AG09319 (cell line): ENCODE data around the gene ZC3H12D.

Source experiments
- DNase-seq: peaks from one replicate; pipeline ENCODE4 v3.0.0-alpha.2; 2010; ENCODE audit warnings: low read depth; ENCODE audit errors: extremely low read depth
- TF ChIP-seq, protein P1 (sequence below): IDR thresholded peaks from 2 replicates; pipeline ENCODE4 v1.5.1; 2011; ENCODE audit warnings: low read depth, mild to moderate bottlenecking, inconsistent platforms, low read length, moderate library complexity

Gene ZC3H12D

DNA sequence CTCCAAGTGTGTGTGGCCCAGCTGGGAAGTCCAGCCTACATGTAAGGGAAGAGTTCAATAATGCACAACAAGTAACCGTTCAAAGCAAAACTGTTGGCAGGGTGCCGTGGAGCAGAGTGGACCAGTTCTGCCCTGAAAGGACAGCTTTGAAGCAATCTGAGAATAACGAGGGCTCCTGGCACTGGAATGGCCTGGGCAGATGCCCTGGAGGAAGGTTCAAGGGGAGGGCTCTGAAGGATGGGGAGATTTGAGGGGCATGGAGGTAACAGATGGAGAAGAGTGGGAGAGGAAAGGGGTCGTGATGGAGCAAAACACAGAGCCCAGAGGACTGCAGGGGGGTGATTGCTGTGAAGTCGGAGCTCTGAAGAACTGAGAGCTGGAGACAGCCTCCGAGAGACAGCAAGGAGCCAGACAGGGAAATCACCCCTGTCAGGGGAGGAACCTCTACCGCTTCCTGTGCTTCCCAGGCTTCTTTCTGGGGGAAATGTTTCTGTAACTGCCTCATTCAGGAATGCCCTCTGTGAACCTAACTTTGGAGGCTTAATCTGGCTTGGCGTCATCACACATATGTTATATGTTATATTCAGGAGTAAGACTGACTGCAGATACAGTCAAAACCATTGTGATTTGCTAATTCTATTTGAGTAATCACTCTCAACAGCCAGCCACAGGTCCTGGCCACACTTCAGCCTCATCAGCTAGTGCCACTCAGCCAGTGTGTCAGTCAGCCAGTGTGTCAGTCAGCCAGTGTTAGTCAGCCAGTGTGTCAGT, 41.2 kb downstream of the ZC3H12D start:
- TF ChIP-seq, protein P1, sequence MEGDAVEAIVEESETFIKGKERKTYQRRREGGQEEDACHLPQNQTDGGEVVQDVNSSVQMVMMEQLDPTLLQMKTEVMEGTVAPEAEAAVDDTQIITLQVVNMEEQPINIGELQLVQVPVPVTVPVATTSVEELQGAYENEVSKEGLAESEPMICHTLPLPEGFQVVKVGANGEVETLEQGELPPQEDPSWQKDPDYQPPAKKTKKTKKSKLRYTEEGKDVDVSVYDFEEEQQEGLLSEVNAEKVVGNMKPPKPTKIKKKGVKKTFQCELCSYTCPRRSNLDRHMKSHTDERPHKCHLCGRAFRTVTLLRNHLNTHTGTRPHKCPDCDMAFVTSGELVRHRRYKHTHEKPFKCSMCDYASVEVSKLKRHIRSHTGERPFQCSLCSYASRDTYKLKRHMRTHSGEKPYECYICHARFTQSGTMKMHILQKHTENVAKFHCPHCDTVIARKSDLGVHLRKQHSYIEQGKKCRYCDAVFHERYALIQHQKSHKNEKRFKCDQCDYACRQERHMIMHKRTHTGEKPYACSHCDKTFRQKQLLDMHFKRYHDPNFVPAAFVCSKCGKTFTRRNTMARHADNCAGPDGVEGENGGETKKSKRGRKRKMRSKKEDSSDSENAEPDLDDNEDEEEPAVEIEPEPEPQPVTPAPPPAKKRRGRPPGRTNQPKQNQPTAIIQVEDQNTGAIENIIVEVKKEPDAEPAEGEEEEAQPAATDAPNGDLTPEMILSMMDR: no peak
- no peak for DNase-seq

DNA sequence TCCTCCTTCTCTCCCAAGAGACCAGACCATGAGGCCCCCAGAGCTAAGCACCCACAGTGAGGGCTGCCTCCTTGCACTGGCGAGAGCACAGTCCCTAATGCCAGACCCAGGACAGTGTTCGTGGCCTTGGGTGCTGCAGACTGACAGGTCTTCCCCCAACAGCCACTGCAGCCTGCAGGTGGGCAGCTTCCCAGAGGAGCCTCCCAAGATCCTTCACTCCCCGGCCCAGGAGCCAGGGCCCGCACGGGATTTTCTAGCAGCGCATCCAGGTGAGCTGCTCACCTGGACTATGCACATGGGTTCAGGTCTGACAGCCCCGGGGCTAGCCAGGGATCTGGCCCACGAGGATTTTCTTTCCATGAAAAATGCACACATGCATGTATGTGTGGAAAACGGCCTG, 43.1 kb downstream of the ZC3H12D start:
- TF ChIP-seq, protein P1: no peak
- no peak for DNase-seq

DNA sequence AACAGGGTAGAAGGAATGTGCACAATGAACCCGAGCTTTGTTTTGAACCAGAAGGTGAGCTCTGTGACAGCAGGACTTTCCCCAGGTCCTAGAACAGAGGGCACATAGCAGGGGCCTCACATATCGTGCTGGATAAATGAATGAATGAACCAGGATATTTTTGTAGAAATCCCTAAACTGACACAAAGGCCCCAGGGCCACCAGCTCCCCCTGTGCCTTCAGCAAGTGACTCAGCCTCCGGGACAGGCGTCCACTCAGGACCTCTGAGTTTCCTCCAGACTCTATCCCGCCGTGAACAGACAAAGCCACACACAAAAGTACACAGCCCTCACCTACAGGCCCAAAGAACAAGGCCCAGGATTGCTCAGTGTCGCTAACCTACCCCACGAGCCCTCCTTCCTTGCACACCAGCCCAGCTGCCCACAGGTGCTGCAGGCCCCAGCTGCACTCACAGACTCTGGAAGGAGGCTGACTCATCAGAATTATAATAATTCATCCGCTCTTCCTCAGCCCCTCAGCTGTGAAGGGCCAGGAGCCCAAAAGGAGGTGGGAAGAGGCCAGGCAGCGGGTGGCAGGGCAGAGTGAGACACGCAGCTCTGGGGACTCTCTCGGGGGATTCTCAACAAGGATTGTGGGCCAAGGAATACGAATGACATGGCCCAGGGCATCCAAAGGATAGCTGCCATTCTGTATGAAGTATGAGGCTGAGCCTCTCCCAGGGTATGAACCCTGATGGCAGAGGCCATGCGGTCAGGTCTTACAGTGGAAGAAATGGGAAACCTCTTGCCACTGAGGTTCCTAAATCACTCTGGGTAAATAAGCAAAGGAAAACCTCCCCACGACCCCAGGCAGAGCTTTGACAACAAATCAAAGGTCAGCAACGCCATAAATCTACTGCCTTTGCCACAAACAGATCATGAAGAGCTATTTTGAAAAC, 43.8 kb downstream of the ZC3H12D start:
- TF ChIP-seq, protein P1: no peak
- no peak for DNase-seq

DNA sequence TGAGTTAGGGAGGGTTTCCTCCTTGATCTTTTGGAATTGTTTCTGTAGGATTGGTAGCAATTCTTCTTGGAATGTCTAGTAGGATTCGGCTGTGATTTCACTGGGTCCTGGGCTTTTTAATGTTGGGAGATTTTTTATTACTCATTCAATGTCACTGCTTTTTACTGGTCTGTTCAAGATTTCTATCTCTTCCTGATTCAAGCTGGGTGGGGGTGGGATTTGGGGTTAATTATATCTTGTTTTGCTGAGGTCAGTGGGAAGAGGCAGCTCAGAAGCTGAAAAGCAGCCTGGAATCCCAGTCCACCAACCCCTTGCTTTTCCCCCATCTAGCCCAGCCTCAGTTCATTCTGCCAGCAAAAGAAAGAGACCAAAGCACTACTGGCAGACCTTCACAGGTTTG, 45.2 kb downstream of the ZC3H12D start:
- TF ChIP-seq, protein P1: no peak
- no peak for DNase-seq

DNA sequence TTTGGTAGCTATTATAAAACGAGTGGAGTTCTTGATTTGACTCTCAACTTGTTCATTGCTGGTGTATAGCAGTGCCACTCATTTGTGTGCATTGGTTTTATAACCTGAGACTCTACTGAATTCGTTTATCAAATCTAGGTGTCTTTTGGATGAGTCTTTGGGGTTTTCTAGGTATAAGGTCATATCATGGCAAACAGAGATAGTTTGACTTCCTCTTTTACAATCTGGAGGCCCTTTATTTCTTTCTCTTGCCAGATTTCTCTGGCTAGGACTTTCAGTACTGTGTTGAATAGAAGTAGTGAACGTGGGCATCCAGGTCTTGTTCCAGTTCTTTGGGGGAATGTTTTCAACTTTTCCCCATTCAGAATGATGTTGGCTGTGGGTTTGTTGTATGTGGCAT, 46.0 kb downstream of the ZC3H12D start:
- no peak for DNase-seq
- TF ChIP-seq, protein P1: no peak

DNA sequence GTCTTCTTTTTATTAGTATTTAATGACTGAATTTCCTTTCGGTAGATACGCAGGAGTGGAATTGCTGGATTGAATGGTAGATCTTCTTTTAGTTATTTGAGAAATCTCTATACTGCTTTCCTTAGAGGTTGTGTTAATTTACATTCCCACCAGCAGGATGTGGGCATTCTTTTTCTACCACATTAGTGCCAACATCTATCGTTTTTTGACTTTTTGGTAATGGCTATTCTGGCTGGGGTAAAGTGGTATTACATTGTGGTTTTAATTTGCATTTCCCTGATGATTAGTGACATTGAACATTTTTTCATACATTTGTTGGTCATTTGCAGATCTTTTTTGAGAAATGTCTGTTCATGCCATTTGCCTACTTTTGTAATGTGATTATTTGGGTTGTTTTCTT, 47.6 kb downstream of the ZC3H12D start:
- DNase-seq: no peak
- TF ChIP-seq, protein P1: no peak

DNA sequence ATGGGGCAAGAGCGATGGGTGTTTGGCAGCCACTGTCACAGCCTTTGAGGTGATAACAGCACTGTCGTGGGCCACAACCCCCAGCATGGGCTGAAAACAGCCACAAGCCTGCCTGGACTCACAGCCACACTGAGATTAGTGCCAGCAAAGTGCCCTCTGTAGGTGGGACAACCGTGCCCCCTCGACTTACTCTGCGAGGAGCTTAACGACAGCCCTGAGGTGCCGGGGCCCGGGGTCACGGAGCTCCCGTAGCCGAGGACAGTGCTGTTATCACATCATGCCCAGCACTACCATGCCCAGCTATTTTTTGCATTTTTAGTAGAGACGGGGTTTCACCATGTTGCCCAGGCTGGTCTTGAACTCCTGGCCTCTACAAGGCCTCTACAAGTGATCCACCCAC, 48.2 kb downstream of the ZC3H12D start:
- TF ChIP-seq, protein P1: no peak
- no peak for DNase-seq
